OCI-LY3 (cell line): ENCODE measurements around the gene WWOX.

Experiments
- H2AFZ ChIP-seq: fragments of 200-600, 300-600 bp; shearing (Covaris generic); 2 replicates; pipeline ENCODE4 v1.6.0; 2014; ENCODE audit warnings: antibody characterized with exemption, low read depth, low read length
- H3K27ac ChIP-seq: fragments of 200-600, 300-600 bp; sonication (generic); 2 replicates; pipeline ENCODE4 v1.5.1; 2014; ENCODE audit warnings: mild to moderate bottlenecking, low read length, moderate library complexity, mixed read lengths
- H3K27me3 ChIP-seq: fragments of 200-600, 300-600 bp; sonication (generic); 2 replicates; pipeline ENCODE4 v1.6.1; 2014; ENCODE audit warnings: low read depth, low read length, mixed read lengths
- H3K36me3 ChIP-seq: fragments of 200-600, 300-600 bp; sonication (generic); replicated peaks from 2 replicates; pipeline ENCODE3; 2014; ENCODE audit warnings: low read depth, low read length, mixed read lengths
- H3K4me1 ChIP-seq: fragments of 300-600, 200-600 bp; sonication (generic); 2 replicates; pipeline ENCODE4 v1.6.1; 2014; ENCODE audit warnings: low read length, mixed read lengths
- H3K4me2 ChIP-seq: fragments of 200-600, 300-600 bp; sonication (generic); 2 replicates; pipeline ENCODE4 v1.6.1; 2014; ENCODE audit warnings: low read length, mixed read lengths
- H3K4me3 ChIP-seq: fragments of 300-600, 200-600 bp; sonication (generic); 2 replicates; pipeline ENCODE4 v1.5.1; 2014; ENCODE audit warnings: antibody characterized with exemption, mild to moderate bottlenecking, low read length, moderate library complexity
- H3K79me2 ChIP-seq: fragments of 300-600, 200-600 bp; shearing (Covaris generic); 2 replicates; pipeline ENCODE4 v1.6.1; 2014; ENCODE audit warnings: mild to moderate bottlenecking, low read length, mixed read lengths
- H3K9ac ChIP-seq: fragments of 300-600, 200-600 bp; shearing (Covaris generic); 2 replicates; pipeline ENCODE4 v1.6.0; 2014; ENCODE audit warnings: mild to moderate bottlenecking, low read length, moderate library complexity
- H3K9me3 ChIP-seq: fragments of 200-600, 300-600 bp; shearing (Covaris generic); 2 replicates; pipeline ENCODE4 v1.6.1; 2014; ENCODE audit warnings: low read length, mixed read lengths; ENCODE audit not compliant: insufficient read depth
- H4K20me1 ChIP-seq: fragments of 200-600, 300-600 bp; sonication (generic); 2 replicates; pipeline ENCODE4 v1.6.1; 2016; ENCODE audit warnings: low read length, mixed read lengths; ENCODE audit not compliant: insufficient read depth
- EZH2phosphoT487 ChIP-seq: fragments of 200-600 bp; shearing (Covaris generic); IDR thresholded peaks from 2 replicates; pipeline ENCODE4 v1.6.1; 2018; ENCODE audit warnings: antibody characterized with exemption, mixed run types, low read depth
- TF ChIP-seq, protein P1 (sequence below): fragments of 200-600, 300-600 bp; sonication (generic); IDR thresholded peaks from 2 replicates; pipeline ENCODE4 v1.5.1; 2014; ENCODE audit warnings: antibody characterized with exemption, low read length, low read depth

Gene WWOX

DNA sequence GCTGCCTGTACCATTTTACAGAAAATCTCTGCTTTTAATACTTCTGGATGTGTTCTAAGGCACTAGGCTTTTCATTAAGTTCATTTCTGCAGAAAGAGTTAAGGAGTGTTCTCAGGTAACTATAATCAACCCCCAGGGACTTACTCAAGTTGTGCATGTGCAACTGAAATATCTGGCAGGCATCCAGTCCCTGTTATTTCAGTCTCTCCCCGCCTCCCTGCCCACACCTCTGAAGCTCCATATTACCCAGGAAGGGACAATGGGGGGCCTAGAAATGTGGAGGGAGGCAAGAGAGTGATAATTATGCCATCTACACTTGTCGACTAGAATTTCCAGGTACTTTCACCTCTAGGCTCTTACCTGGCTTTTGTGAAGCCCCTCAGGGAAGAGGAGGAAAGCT lies 1068.9 kb downstream of the WWOX start:
- Histone ChIP-seq H3K9ac (no peak overlapping the region), H3K36me3 (no peaks in the 10 kb centered on the region), H2AFZ (no peak overlapping the region), H3K27me3 (0 out of 2 replicates have a peak, but pooled peaks cover 6% of the 10 kb centered on the region), H3K4me2 (no peak overlapping the region), H3K4me1 (no peaks in the 10 kb centered on the region), H3K9me3 (no peaks in the 10 kb centered on the region), H3K4me3 (no peak overlapping the region), H3K79me2 (no peaks in the 10 kb centered on the region), H3K27ac (no peak overlapping the region), H4K20me1 (no peaks in the 10 kb centered on the region)
- TF ChIP-seq EZH2phosphoT487 = no peak
- TF ChIP-seq, protein P1, sequence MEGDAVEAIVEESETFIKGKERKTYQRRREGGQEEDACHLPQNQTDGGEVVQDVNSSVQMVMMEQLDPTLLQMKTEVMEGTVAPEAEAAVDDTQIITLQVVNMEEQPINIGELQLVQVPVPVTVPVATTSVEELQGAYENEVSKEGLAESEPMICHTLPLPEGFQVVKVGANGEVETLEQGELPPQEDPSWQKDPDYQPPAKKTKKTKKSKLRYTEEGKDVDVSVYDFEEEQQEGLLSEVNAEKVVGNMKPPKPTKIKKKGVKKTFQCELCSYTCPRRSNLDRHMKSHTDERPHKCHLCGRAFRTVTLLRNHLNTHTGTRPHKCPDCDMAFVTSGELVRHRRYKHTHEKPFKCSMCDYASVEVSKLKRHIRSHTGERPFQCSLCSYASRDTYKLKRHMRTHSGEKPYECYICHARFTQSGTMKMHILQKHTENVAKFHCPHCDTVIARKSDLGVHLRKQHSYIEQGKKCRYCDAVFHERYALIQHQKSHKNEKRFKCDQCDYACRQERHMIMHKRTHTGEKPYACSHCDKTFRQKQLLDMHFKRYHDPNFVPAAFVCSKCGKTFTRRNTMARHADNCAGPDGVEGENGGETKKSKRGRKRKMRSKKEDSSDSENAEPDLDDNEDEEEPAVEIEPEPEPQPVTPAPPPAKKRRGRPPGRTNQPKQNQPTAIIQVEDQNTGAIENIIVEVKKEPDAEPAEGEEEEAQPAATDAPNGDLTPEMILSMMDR = no peak

DNA sequence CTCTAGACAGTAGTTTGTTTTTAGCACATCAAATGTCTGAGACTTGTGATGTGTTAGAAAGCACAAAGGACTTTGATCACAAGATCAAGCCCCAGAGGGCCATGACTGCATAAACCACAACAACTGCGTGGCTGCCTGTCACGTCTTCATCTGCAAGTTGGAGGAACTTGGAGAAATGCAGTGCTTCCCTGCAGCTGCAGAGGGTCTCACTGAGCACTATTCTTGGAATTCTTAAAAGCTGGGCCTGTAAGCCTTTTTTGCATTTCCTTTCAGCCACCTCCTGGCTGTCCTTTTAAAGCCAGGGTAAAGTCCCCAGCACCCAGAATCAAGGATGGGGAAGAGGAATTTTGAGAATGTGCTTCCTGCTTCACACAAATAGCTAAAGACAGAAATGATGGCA lies 1069.8 kb downstream of the WWOX start:
- H3K27me3 ChIP-seq = 0 out of 2 replicates have a peak, but pooled peaks cover 6% of the 10 kb centered on the region
- no peak overlapping the region for H3K4me2 ChIP-seq
- no peaks in the 10 kb centered on the region for H3K79me2 ChIP-seq
- H3K9me3 ChIP-seq = no peaks in the 10 kb centered on the region
- H4K20me1 ChIP-seq = no peaks in the 10 kb centered on the region
- no peaks in the 10 kb centered on the region for H3K4me1 ChIP-seq
- no peak overlapping the region for H2AFZ ChIP-seq
- no peaks in the 10 kb centered on the region for H3K36me3 ChIP-seq
- no peak overlapping the region for H3K27ac ChIP-seq
- no peak overlapping the region for H3K9ac ChIP-seq
- no peak overlapping the region for H3K4me3 ChIP-seq
- TF ChIP-seq, protein P1 = no peak
- TF ChIP-seq EZH2phosphoT487 = no peak

GRCh38 chr16:79170555-79171246 lies 1071.2 kb downstream of the WWOX start:
- Histone ChIP-seq H3K4me1 (no peaks in the 10 kb centered on the region), H3K36me3 (no peaks in the 10 kb centered on the region), H3K4me2 (no peak overlapping the region), H3K27me3 (0 out of 2 replicates have a peak, but pooled peaks cover 6% of the 10 kb centered on the region), H3K4me3 (no peak overlapping the region), H3K79me2 (no peaks in the 10 kb centered on the region), H2AFZ (no peak overlapping the region), H3K9me3 (no peaks in the 10 kb centered on the region), H3K9ac (no peak overlapping the region), H4K20me1 (no peaks in the 10 kb centered on the region), H3K27ac (no peak overlapping the region)
- no peak for TF ChIP-seq EZH2phosphoT487
- TF ChIP-seq, protein P1 = no peak

DNA sequence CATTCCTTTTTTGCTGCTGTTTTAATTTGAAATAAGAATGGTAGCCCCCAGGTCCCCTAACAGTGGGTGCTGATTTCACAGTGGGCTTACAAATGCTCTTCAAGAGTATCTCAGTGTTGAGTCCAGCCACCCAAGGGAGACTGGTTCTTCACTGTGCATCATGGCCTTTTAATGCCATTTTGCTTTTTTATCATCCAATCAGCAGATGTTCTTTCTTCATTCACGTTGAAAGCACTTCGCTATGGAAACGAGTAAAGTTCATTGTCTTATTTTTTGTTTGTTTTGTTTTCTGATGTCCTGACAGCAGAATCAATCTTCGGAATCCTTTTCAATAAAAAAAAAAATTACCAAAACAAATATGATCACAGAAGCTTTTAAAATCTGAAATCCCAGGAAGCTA lies 1072.0 kb downstream of the WWOX start:
- Histone ChIP-seq H3K36me3 (no peaks in the 10 kb centered on the region), H3K79me2 (no peaks in the 10 kb centered on the region), H2AFZ (no peak overlapping the region), H3K27ac (no peak overlapping the region), H3K4me2 (no peak overlapping the region), H3K27me3 (0 out of 2 replicates have a peak, but pooled peaks cover 6% of the 10 kb centered on the region), H3K4me1 (no peaks in the 10 kb centered on the region), H4K20me1 (no peaks in the 10 kb centered on the region), H3K4me3 (no peak overlapping the region), H3K9ac (no peak overlapping the region), H3K9me3 (no peaks in the 10 kb centered on the region)
- TF ChIP-seq EZH2phosphoT487 = no peak
- TF ChIP-seq, protein P1 = no peak
